Cardiac septum (tissue), 1 donor: Measurements from ENCODE around the gene SH3TC1. TPM values are rescaled to one million over a fixed set of nuclear protein-coding genes. Genes with fewer than 3 reads are reported as not detected.

ENCODE experiments used
- DNase-seq: peaks from one replicate; pipeline ENCODE4 v3.0.0-alpha.2; 2020; ENCODE audit warnings: low spot score
- intact Hi-C: fragments of 100-400 bp; cut with DNase I; formaldehyde crosslinking; loops from one replicate; pipeline ENCODE4 v1.14.0; 2022
- total RNA-seq: library from RNA; stranded (reverse); fragmentation: NEBNext Ultra II Directional; extraction: Animal tissue kit (Norgen Biotek cat#: 25700); gene quantifications from one replicate; pipeline ENCODE4 v1.2.1, GENCODE V29; 2021
- donor health status: DM: no; HTN: no; CAD: no.

The SH3TC1 gene
- total RNA-seq, 1 donor from 2014 or later: 16.5 TPM

GRCh38 chr4:8236106-8236919 lies 37.2 kb downstream of the SH3TC1 start:
- intact Hi-C loops: no loop called here
- no peak for DNase-seq

GRCh38 chr4:8236920-8237195 lies 37.8 kb downstream of the SH3TC1 start:
- intact Hi-C loops: no loop called here
- DNase-seq: no peak

GRCh38 chr4:8237256-8237989 lies 38.3 kb downstream of the SH3TC1 start:
- DNase-seq: no peak
- intact Hi-C loops: no loop called here

- intact Hi-C loops: no loop called here
- no peak for DNase-seq
Observed at GRCh38 chr4:8238036-8238511, 39.0 kb downstream of the SH3TC1 start.

- DNase-seq: no peak
- intact Hi-C loops: no loop called here
Observed at GRCh38 chr4:8238515-8239053, 39.5 kb downstream of the SH3TC1 start.

GRCh38 chr4:8239226-8239625 lies 40.1 kb downstream of the SH3TC1 start:
- DNase-seq: no peak
- intact Hi-C loops: no loop called here

GRCh38 chr4:8239661-8240060 lies 40.6 kb downstream of the SH3TC1 start:
- intact Hi-C loops: loop anchor here (5.0 kb wide), 2 partner anchors 62 to 353 kb away; partner anchors contain the start of gene CPZ
- DNase-seq: no peak

- intact Hi-C loops: loop anchor here (5.0 kb wide), 2 partner anchors 63 to 352 kb away; partner anchors contain the start of gene CPZ
- DNase-seq: no peak
Observed at GRCh38 chr4:8240211-8241041, 41.3 kb downstream of the SH3TC1 start.

- intact Hi-C loops: loop anchor here (5.0 kb wide), 2 partner anchors 64 to 351 kb away; partner anchors contain the start of gene CPZ
- no peak for DNase-seq
Observed at GRCh38 chr4:8241211-8241779, 42.2 kb downstream of the SH3TC1 start.

- intact Hi-C loops: loop anchor here (1.0 to 5.0 kb wide), 4 partner anchors 25 to 350 kb away; partner anchors contain the start of gene CPZ
- peak; percentile 93 for DNase-seq
Observed at GRCh38 chr4:8241895-8242696, 43.0 kb downstream of the SH3TC1 start.

- intact Hi-C loops: loop anchor here (1.0 to 5.0 kb wide), 4 partner anchors 24 to 349 kb away; partner anchors contain the start of gene CPZ
- no peak for DNase-seq
Observed at GRCh38 chr4:8242782-8243560, 43.9 kb downstream of the SH3TC1 start.

- DNase-seq: no peak
- intact Hi-C loops: loop anchor here (2.0 to 5.0 kb wide), 3 partner anchors 67 to 348 kb away; partner anchors contain the start of gene CPZ
Observed at GRCh38 chr4:8244001-8244757, 45.1 kb downstream of the SH3TC1 start.

GRCh38 chr4:8244931-8245460 lies 45.9 kb downstream of the SH3TC1 start:
- no peak for DNase-seq
- intact Hi-C loops: loop anchor here (2.0 to 5.0 kb wide), 3 partner anchors 68 to 347 kb away; partner anchors contain the start of gene CPZ

GRCh38 chr4:8245884-8246833 lies 47.1 kb downstream of the SH3TC1 start:
- DNase-seq: no peak
- intact Hi-C loops: loop anchor here (2.0 kb wide), 1 partner anchor 67 kb away; no protein-coding TSS in a partner anchor
